HFFc6 (cell line): ENCODE data around the gene MSL2. TPM values are rescaled to one million over a fixed set of nuclear protein-coding genes. Genes with fewer than 3 reads are reported as not detected.

Experiments used
- DNase-seq: peaks from one replicate; pipeline ENCODE4 v3.0.0-alpha.2; 2018
- H3K27ac Mint-ChIP-seq: 2 replicates; pipeline ENCODE4 v1.8.0; 2020; ENCODE audit warnings: mild to moderate bottlenecking, mixed read lengths
- H3K27me3 Mint-ChIP-seq: 2 replicates; pipeline ENCODE4 v1.8.0; 2021; ENCODE audit warnings: mild to moderate bottlenecking, moderate library complexity, mixed read lengths; ENCODE audit not compliant: insufficient read depth
- H3K36me3 Mint-ChIP-seq: 2 replicates; pipeline ENCODE4 v1.8.0; 2021; ENCODE audit warnings: low read depth, mixed read lengths
- H3K4me1 Mint-ChIP-seq: 2 replicates; pipeline ENCODE4 v1.8.0; 2020; ENCODE audit warnings: low read depth, mixed read lengths
- H3K4me3 Mint-ChIP-seq: 2 replicates; pipeline ENCODE4 v1.8.0; 2020; ENCODE audit warnings: mild to moderate bottlenecking, moderate library complexity, mixed read lengths
- H3K9me3 Mint-ChIP-seq: 2 replicates; pipeline ENCODE4 v1.8.0; 2020; ENCODE audit warnings: mild to moderate bottlenecking, mixed read lengths
- CTCF ChIP-seq: fragments of 200-600 bp; sonication (generic); IDR thresholded peaks from 2 replicates; pipeline ENCODE4 v1.5.0; 2021; ENCODE audit warnings: antibody characterized with exemption, mild to moderate bottlenecking
- total RNA-seq, 6 experiments: library from RNA; stranded (reverse); fragmentation: NEBNext Ultra II Directional; extraction: Animal tissue kit (Norgen Biotek cat#: 25700); gene quantifications; 2 replicates in 1 of 6; 3 replicates in 5 of 6; pipeline ENCODE4 v1.2.3, GENCODE V29; 2021

Gene MSL2
- total RNA-seq, 6 experiments from 2014 or later, result 20.4 to 24.8 (median 22.2) TPM

GRCh38 chr3:136189043-136189442, 7.1 kb downstream of the MSL2 start:
- TF ChIP-seq CTCF, result no peak
- H3K4me3 Mint-ChIP-seq, result no peak overlapping the region
- peaks cover 54% of the 10 kb centered on the region for H3K4me1 Mint-ChIP-seq
- no peak for DNase-seq
- H3K27me3 Mint-ChIP-seq, result peaks cover 3% of the 10 kb centered on the region; the same call in 1 of the 2 replicates
- no peak overlapping the region; the same call in 1 of the 2 replicates for H3K27ac Mint-ChIP-seq
- peaks cover 26% of the 10 kb centered on the region for H3K36me3 Mint-ChIP-seq
- H3K9me3 Mint-ChIP-seq, result no peaks in the 10 kb centered on the region

DNA sequence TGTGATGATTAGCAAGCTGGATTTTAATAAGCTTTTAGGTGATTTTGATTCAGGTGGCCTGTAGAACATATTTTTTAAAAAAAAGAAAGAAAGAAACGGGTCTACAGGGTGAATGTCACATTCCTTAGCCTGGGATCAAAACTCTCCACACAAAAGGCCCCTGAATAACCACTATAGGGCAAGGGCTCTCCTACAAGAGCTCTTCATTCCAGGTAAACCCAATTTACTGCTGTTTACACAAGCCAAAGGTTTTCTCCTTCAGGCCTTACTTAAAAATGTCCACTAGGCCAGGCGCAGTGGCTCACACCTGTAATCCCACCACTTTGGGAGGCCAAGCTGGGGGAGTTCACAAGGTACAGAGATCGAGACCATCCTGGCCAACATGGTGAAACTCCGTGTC, 8.3 kb downstream of the MSL2 start:
- Mint-ChIP-seq H3K4me1 (peaks cover 58% of the 10 kb centered on the region), H3K27ac (0 out of 2 replicates have a peak overlapping the region, but pooled peaks have one; percentile 7), H3K36me3 (peaks cover 18% of the 10 kb centered on the region), H3K27me3 (peaks cover 2% of the 10 kb centered on the region; the same call in 1 of the 2 replicates), H3K4me3 (no peak overlapping the region), H3K9me3 (no peaks in the 10 kb centered on the region)
- DNase-seq, result no peak
- TF ChIP-seq CTCF, result no peak

DNA sequence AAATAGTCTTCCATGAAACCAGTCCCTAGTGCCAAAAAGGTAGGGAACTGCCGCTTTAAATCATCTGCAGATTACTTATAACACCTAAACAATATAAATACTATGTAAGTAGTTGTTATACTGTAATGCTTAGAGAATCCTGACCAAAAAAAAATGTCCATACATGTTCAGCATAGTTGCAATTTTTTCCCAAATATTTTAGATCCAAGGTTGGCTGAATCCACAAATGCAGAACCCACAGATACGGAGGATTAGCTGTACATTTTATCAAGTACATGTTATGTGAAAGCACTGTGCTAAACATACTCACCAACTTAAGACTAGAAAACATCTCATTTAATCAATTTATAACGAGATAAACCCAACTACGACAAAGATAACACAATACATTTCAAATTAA, 9.3 kb downstream of the MSL2 start:
- 0 out of 2 replicates have a peak overlapping the region, but pooled peaks have one; percentile 3 for H3K4me3 Mint-ChIP-seq
- no peak for DNase-seq

DNA sequence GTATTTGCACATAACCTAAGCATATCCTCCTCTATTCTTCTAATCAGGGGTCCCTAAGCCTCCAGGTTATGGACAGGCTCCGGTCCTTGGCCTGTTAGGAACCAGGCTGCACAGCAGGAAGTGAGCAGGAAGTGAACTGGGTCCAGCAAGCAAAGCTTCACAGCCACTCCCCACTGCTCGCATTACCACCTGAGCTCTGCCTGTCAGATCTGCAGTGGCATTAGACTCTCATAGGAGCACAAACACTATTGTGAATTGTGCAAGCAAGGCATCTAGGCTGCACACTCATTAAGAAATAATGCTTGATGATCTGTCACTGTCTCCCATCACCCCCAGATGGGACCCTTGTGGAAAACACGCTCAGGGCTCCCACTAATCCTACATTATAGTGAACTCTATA, 9.8 kb downstream of the MSL2 start:
- no peak for TF ChIP-seq CTCF
- DNase-seq, result no peak
- H3K27ac Mint-ChIP-seq, result no peak overlapping the region
- peaks cover 2% of the 10 kb centered on the region; the same call in 1 of the 2 replicates for H3K27me3 Mint-ChIP-seq
- no peak overlapping the region for H3K4me3 Mint-ChIP-seq
- H3K9me3 Mint-ChIP-seq, result no peaks in the 10 kb centered on the region
- peaks cover 12% of the 10 kb centered on the region; the same call in 1 of the 2 replicates for H3K36me3 Mint-ChIP-seq
- peaks cover 53% of the 10 kb centered on the region for H3K4me1 Mint-ChIP-seq

More for the DNA sequence above, 9.3 kb downstream of the MSL2 start:
- Mint-ChIP-seq H3K36me3 (peaks cover 12% of the 10 kb centered on the region; the same call in 1 of the 2 replicates), H3K9me3 (no peaks in the 10 kb centered on the region), H3K27ac (no peak overlapping the region), H3K27me3 (peaks cover 2% of the 10 kb centered on the region; the same call in 1 of the 2 replicates), H3K4me1 (peaks cover 58% of the 10 kb centered on the region)
- TF ChIP-seq CTCF, result no peak

DNA sequence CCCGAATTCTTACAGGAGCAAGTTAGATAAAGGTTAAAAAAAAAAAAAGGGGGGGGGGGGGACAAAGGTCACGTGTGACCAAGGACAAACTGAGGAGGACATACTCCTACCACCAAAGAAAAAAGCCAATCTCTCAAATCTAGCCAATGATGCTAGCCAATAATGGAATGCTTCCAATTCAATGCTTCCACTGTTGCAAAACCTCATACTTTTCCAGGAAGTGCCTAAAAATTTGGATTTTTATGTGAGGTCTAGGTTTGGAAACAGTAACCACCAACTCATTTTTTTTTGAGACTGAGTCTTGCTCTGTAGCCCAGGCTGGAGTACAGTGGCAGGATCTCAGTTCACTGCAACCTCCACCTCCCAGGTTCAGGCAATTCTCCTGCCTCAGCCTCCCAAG, 11.4 kb downstream of the MSL2 start:
- Mint-ChIP-seq H3K4me3 (no peak overlapping the region), H3K27me3 (peaks cover 2% of the 10 kb centered on the region; the same call in 1 of the 2 replicates), H3K36me3 (peaks cover 4% of the 10 kb centered on the region; the same call in 1 of the 2 replicates), H3K9me3 (no peaks in the 10 kb centered on the region), H3K27ac (no peak overlapping the region), H3K4me1 (peaks cover 42% of the 10 kb centered on the region)
- DNase-seq, result no peak
- no peak for TF ChIP-seq CTCF
